AG08396 (cell line): Measurements from ENCODE around the gene TMEM120B.
"Not testable (repeated sequence)": the region's sequence is repeated elsewhere in the genome, so short reads cannot be mapped to it uniquely, and the experiment has no call there.

Experiments
- DNase-seq: peaks from one replicate; pipeline ENCODE4 v3.0.0; 2012; ENCODE audit warnings: low spot score, mixed read lengths

TMEM120B gene

GRCh38 chr12:121775501-121775900, 62.9 kb downstream of the TMEM120B start:
- DNase-seq: no peak

GRCh38 chr12:121776190-121777098, 63.9 kb downstream of the TMEM120B start:
- DNase-seq: peak; percentile 84

DNA sequence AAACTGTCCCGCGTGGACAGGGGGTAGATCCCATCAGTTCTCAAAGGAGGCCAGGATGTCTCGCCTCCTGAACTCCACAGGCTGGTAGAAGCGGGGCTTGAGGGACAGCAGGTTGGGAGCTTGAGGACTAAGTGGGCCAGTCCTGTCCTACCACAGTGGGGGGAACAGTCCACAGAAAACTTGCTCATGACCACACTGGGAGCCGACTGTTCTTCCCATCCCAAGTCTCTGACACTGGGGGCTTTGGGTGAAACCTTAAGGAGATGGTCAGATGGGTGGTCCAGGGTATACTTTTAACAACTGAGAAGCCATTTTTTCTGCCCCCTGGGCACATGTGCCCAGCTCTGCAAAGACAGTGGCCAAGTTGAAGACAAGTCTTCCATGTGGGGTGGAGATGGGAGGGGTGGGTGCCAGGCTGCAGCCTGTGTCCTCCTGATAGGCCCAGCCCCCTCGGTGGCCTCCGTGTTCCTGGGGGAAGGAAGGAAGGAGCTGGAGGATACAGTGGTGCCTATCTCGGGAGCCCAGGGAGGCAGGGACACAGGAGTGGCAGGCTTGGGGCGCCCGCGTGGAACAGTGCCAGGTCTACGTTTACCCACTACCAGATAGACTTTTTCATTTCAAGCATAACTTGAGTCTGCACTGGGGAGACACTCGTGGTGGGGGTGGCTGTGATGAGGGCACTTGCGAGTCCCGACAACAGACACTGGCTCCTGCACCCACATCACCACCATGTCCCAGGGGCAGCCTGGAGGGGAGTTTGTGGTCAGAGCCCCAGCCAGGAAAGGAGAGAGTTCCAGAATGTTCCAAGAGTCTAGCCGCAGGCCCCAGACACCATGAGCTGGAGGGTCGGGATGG, 66.2 kb downstream of the TMEM120B start:
- no peak for DNase-seq

DNA sequence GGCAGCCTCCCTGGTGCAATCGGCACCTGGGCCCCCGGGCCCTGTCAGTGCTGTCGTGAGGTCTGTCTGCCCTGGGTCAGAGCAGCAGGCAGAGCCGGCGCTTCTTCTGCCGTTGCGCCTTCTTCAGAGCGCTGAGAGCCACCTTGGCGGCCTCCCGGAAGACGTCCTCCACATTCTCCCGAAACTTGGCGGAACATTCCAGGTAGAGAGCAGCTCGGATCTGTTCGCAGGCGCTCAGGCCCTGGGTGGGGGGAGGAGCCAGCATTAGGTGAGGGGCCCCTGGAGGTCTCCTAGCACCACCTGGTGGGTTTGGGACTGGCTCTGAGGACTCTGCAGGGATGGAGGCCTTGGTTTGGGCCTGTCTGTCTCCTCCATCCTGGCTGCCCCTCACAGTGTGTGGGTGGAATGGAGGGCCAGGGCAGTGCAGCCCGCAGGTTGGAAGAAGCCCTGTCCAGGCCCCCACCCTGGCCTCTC, 66.9 kb downstream of the TMEM120B start:
- DNase-seq: no peak

- DNase-seq: no peak
Measured at GRCh38 chr12:121780429-121780828, 67.9 kb downstream of the TMEM120B start.

DNA sequence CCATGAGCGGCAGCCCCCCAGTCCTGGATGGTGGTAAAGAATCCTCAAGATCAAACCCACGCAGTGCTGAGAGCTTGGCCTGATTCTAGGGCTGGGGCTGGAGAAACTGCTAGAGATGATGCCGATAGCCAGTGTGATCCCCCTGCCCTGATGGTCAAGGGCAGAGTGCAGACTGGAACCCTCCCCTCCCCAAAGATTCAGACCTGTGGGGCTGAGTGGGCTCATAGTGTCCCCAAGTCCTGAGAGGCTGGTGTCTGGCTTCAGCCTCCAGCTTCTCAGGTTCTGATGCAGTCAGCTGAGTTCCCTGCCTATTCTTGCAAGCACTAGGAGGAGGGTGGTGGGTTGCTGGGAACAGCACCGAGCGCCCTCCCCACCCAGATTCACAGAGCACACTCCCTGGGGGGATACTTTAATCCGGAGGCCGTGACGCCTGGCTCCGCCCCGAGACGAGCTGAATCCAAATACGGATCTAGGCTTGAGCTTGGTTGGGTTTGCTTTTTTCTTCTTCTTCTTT, 69.0 kb downstream of the TMEM120B start:
- DNase-seq: no peak

GRCh38 chr12:121781998-121782979, 69.7 kb downstream of the TMEM120B start:
- DNase-seq: no peak

DNA sequence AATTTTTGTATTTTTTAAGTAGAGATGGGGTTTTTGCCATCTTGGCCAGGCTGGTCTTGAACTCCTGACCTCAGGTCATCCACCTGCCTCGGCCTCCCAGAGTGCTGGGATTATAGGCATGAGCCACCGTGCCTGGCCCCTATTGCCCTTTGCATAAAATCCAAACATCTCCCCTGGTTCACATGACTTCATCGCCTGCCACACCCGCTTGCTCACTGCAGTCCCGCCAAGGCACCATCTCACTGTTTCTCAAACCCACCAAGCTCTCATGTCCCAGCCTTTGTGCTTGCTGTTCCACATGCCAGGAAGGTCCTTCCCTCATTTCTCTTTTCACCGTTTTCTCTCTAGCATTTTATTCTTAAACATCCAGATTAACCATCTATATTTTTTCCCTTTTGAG, 71.2 kb downstream of the TMEM120B start:
- no peak for DNase-seq

GRCh38 chr12:121784460-121784859, 71.9 kb downstream of the TMEM120B start:
- DNase-seq: peak; percentile 77

- DNase-seq: peak; percentile 79
Measured at GRCh38 chr12:121786440-121786825, 73.9 kb downstream of the TMEM120B start.

DNA sequence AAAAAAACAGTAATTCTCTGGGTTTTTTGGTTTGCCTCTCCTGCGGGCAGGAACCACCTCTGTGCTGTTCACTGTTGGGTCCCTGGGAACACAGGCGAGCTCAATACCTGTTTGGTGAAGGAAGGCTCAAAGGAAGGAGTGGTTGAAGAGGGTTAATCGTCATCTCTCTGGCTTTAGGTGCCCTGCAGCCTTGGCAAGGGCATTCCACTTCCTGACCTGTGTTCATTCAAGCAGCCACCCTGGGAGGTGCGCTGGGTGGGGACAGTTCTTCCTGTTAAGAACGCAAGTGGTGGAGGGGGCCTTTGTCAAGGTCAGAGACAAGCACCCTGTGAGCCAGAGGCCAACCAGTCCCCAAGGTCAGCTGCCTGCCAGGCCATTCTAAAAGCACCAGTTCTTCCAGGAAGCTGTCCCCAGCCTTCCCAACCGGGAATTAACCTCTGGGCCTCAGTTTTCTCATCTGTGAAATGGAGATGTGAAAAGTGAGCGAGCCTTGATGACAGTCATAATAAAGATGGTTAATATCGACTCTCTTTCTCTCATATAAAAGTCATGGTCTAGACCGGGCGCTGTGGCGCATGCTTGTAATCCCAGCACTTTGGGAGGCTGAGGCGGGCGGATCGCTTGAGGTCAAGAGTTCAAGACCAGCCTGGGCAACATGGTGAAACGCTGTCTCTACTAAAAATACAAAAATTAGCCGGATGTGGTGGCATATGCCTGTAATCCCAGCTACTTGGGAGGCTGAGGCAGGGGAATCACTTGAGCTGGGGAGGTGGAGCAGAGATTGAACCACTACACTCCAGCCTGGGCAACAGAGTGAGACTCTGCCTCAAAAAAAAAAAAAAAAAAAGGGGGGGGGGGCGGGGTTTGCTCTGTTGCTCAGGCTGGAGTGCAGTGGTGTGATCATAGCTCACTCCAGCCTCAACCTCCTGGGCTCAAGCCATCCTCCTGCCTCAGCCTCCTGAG, 74.8 kb downstream of the TMEM120B start:
- DNase-seq: no peak

DNA sequence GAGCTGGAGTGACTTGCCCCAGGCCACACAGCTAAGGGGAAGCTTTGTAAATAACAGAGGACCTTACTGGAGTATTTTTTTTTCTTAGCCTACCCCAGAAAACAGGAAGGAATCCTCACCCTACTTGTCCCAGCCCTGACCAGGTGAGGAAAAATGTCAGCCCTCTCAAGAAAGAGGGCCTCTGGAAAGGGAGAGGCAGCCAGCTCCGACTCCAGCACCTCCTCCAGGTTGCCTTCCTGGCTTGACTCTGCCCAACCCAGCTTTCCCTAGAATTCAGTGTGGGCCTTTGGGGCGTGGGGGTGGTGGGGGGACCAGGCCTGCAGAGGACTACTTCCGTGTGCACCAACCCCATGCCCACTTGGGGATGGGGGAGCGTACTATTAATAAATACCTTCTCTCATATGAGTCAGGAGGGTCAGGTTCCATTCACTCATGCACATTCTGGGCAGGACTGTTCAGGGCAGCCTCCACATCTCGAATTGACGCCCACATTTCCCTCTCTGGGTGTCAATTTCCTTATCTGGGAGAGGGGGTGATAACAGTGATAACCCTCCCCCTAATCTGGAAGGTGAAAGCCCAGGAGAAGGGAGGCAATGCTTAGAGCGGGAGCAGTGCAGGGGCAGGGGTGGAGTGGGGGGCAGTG, 75.7 kb downstream of the TMEM120B start:
- DNase-seq: no peak

DNA sequence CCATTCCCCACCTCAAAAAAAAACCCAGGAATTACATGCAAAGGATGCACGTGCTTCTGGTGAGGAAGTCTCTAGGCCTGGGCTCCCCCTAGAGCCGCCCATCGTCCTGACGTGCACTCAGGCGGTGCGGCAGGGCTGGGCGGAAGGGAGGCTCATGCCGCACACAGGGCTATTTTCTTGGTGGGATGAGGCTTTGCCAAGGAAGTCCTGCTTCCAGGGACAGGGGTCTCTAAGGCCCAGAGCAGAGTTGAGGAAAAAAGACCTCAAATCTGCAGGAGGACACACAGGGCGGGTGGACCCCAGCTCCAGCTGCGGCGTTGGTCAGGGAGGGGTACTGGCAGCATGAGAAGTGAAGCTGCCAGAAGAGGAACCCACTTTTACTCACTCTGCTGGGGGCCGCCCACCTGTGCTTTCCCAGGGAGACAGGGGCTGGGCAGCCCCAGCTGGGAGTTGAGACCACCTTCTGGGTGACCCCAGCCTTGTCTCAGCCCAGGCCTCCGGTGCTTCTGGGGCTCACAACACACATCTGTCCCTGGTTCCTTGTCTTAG, 76.8 kb downstream of the TMEM120B start:
- no peak for DNase-seq

DNA sequence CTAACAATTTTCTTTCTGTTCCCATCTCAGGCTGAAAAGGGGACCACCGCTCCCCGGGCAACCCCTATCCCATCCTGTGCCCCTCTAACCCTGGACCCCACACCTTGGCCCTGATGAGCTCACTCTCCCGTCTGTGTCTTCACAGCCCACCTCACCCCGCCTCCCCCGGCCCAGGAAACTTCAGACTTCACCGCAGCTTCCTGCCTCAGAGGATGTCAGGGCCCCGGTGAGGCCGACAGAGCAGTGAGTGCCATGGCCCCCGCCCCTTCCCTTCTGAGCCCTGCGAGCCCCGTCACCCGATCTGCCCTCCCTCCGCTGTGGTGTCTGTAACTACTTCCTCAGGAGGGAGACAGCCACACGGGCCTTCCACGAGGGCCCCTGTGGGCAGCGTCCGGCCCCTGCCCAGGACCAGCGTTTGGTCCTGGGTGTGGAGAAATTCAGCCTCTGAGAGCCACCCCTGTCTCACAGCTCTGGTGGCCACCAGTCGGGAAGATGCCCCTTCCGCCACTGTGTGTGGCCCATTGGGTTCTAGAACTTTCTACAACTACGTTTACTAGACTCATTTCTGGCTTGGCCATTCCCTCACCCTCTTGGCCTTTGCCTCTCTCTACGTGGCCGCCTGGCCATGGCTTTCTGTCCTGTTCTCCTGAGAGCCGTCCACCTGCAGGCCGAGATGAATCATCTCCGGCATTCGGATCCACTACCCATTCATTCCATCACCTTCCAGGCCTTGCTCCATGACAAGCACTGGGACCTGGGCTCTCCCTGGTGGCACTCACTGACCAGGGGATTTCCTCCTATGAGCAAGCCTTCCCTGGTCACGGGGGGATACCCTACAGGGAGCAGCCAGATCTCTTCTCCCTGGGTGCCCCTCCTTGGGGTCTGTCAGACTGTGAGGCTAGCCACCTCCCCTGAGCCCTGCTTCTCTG, 77.5 kb downstream of the TMEM120B start:
- DNase-seq: no peak

GRCh38 chr12:121790785-121791184, 78.2 kb downstream of the TMEM120B start:
- DNase-seq: not testable (repeated sequence)

DNA sequence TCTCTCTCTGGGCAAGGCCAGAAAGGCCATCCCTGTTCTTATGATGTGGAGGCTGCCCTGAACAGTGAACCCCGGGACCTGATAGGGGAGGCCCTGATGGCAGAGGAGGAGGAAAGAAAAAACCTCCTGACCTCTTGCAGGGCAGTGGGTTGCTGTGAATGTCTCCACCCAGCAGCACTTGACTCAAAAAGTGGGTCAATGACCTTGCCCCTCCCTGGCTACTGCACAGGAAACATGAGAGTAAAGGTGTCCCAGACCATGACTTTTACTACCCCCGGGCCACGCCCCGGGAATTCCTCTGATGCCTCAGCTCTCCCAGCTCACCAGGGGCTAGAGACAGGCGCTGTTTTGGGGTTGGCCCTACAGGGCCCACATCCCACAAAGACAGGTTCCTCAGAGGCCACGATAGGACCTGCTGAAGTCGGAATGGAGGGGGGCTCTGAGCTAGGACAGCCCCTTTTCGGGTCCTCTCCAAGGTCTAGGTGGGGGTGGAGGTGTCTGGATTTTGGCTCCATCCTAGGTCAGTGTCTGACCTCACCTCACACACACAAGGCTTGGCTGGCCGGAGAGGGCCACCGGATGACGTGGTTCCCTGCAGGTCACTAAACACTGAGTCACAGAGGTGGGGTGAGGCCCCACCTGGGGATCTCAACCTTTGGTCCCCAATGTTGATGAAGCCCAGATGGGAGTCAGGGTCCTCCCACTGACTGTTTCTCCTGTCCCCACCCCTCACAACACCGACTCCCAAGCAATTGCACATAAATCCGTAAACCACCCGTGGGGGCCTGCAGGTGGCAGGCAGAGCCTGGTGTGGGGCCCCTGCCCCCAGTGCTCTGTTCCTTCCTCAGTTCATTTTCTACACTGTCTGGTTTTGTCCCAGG, 79.4 kb downstream of the TMEM120B start:
- no peak for DNase-seq
